ENCODE results near the gene AKAP13.
"Not testable (repeated sequence)": the region's sequence is repeated elsewhere in the genome, so short reads cannot be mapped to it uniquely, and the experiment has no call there.

Gene AKAP13

GRCh38 chr15:85380217-85380811, at the start of gene AKAP13:
AKAP13 (plus strand) TSS chr15:85380603; CDS start chr15:85485721, 105,118 bp downstream.
- DNase-seq = peak; percentile 100

- peak; percentile 99 for DNase-seq
These were observed 49.4 kb upstream of the AKAP13 start for GRCh38 chr15:85330901-85331588.

- DNase-seq = no peak
These were observed 48.6 kb upstream of the AKAP13 start for GRCh38 chr15:85331655-85332285.

GRCh38 chr15:85333132-85333831, 47.1 kb upstream of the AKAP13 start:
- DNase-seq = peak; percentile 71

GRCh38 chr15:85334241-85334640, 46.2 kb upstream of the AKAP13 start:
- DNase-seq = no peak

GRCh38 chr15:85335193-85335942, 45.0 kb upstream of the AKAP13 start:
- DNase-seq = peak; percentile 90

- no peak for DNase-seq
These were observed 43.5 kb upstream of the AKAP13 start for GRCh38 chr15:85336880-85337279.

GRCh38 chr15:85337425-85338074, 42.9 kb upstream of the AKAP13 start:
- DNase-seq = peak; percentile 74

GRCh38 chr15:85340321-85340665, 40.1 kb upstream of the AKAP13 start:
- no peak for DNase-seq

- no peak for DNase-seq
These were observed 39.6 kb upstream of the AKAP13 start for GRCh38 chr15:85340852-85341251.

GRCh38 chr15:85342163-85342562, 38.2 kb upstream of the AKAP13 start:
- DNase-seq = not testable (repeated sequence)

- not testable (repeated sequence) for DNase-seq
These were observed 37.0 kb upstream of the AKAP13 start for GRCh38 chr15:85343443-85343842.

GRCh38 chr15:85344241-85344640, 36.2 kb upstream of the AKAP13 start:
- DNase-seq = not testable (repeated sequence)

- DNase-seq = peak; percentile 93
These were observed 35.7 kb upstream of the AKAP13 start for GRCh38 chr15:85344653-85345114.

- DNase-seq = not testable (repeated sequence)
These were observed 35.0 kb upstream of the AKAP13 start for GRCh38 chr15:85345196-85345918.

GRCh38 chr15:85346462-85347084, 33.8 kb upstream of the AKAP13 start:
- not testable (repeated sequence) for DNase-seq

GRCh38 chr15:85347264-85348047, 32.9 kb upstream of the AKAP13 start:
- DNase-seq = not testable (repeated sequence)

- DNase-seq = not testable (repeated sequence)
These were observed 32.2 kb upstream of the AKAP13 start for GRCh38 chr15:85348048-85348766.

- not testable (repeated sequence) for DNase-seq
These were observed 31.3 kb upstream of the AKAP13 start for GRCh38 chr15:85349062-85349461.

Measured in islet precursor cell (in vitro differentiated cells).